Measurements from ENCODE around the gene KCNJ1.

Gene KCNJ1

DNA sequence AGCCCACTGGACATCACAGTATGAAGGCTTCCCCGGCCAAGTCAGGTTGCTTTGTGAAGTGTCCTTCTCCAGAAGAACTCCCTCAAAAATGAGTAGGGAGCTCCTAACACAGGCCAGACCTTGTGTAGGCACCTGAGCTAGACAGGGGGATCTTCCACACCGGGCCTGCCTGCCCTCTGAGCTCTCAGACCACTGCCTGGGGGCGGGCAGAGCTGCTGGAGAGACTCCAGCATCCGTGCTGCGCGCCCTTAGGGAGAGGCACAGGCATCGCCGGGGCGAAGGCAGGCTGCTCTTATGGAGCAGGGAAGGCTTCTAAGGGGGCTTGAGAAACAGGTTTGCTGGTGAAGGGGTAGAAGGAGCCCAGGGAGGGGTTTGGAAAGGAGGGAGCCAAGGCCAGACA is 28.4 kb upstream of the KCNJ1 start:
- H3K36me3 ChIP-seq (replicated peaks), result no peaks in the 10 kb centered on the region
- in situ Hi-C loops (cut with MboI; ENCODE audit: low sequenced_read_pairs), result loop anchor here (25.0 kb wide), 1 partner anchor 867 kb away; no protein-coding TSS in a partner anchor
- no peaks in the 10 kb centered on the region for H3K4me1 ChIP-seq
- DNase-seq (ENCODE audit: low spot score in 2 of 2), result no peak
- H3K4me3 ChIP-seq, result no peak overlapping the region
- no peaks in the 10 kb centered on the region for H3K9me3 ChIP-seq
- no peaks in the 10 kb centered on the region for H3K27me3 ChIP-seq (ENCODE audit: low read depth)

- no peaks in the 10 kb centered on the region for H3K36me3 ChIP-seq (replicated peaks)
- H3K27me3 ChIP-seq (ENCODE audit: low read depth), result no peaks in the 10 kb centered on the region
- in situ Hi-C loops (cut with MboI; ENCODE audit: low sequenced_read_pairs), result loop anchor here (25.0 kb wide), 1 partner anchor 868 kb away; no protein-coding TSS in a partner anchor
- no peaks in the 10 kb centered on the region for H3K9me3 ChIP-seq
- no peak overlapping the region for H3K4me3 ChIP-seq
- peaks cover 6% of the 10 kb centered on the region for H3K4me1 ChIP-seq
- no peak for DNase-seq (ENCODE audit: low spot score in 2 of 2)
These were observed 27.6 kb upstream of the KCNJ1 start for GRCh38 chr11:128894685-128895084.

GRCh38 chr11:128894286-128894681 is 27.2 kb upstream of the KCNJ1 start:
- H3K4me1 ChIP-seq, result peaks cover 9% of the 10 kb centered on the region
- H3K4me3 ChIP-seq, result no peak overlapping the region
- no peaks in the 10 kb centered on the region for H3K36me3 ChIP-seq (replicated peaks)
- in situ Hi-C loops (cut with MboI; ENCODE audit: low sequenced_read_pairs), result loop anchor here (25.0 kb wide), 1 partner anchor 868 kb away; no protein-coding TSS in a partner anchor
- no peaks in the 10 kb centered on the region for H3K27me3 ChIP-seq (ENCODE audit: low read depth)
- no peak for DNase-seq (ENCODE audit: low spot score in 2 of 2)
- H3K9me3 ChIP-seq, result no peaks in the 10 kb centered on the region

DNA sequence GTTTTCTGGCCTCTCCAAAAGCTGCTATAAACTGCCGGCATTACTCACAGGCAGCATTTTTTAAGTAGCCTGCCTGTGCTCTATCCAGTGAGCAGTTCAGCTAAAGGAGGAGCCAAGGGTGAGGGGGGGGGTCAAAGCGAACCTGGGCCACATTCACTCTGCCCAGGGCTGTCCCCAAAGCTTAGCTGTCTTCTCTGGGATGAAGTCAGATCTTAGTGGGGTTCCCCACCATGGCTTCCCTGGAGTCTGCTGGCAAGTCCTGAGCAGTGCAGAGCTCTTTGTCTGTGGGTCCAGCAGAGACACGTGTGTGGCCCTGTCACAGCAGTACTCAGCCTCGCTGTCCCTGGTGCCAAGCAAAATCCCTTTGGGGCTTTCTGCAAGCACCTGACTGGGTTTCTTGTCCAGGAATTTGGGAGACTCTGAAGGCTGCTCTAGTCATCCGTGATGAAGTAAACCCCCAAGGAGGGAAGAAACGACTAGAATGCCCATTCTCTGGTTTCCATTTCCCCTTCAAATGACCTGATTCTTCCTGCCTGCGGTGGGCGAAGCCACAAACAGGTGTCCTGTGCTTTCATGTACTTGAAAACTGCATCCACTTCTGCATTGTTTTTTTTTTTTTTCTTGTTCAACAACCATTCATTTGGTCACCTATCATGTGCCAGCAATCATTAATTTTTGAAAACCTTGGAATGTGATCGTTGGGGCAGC is 26.6 kb upstream of the KCNJ1 start:
- peaks cover 12% of the 10 kb centered on the region for H3K4me1 ChIP-seq
- no peaks in the 10 kb centered on the region for H3K9me3 ChIP-seq
- no peak for DNase-seq (ENCODE audit: low spot score in 2 of 2)
- no peaks in the 10 kb centered on the region for H3K36me3 ChIP-seq (replicated peaks)
- no peak overlapping the region for H3K4me3 ChIP-seq
- in situ Hi-C loops (cut with MboI; ENCODE audit: low sequenced_read_pairs), result loop anchor here (25.0 kb wide), 1 partner anchor 869 kb away; no protein-coding TSS in a partner anchor
- no peaks in the 10 kb centered on the region for H3K27me3 ChIP-seq (ENCODE audit: low read depth)

DNA sequence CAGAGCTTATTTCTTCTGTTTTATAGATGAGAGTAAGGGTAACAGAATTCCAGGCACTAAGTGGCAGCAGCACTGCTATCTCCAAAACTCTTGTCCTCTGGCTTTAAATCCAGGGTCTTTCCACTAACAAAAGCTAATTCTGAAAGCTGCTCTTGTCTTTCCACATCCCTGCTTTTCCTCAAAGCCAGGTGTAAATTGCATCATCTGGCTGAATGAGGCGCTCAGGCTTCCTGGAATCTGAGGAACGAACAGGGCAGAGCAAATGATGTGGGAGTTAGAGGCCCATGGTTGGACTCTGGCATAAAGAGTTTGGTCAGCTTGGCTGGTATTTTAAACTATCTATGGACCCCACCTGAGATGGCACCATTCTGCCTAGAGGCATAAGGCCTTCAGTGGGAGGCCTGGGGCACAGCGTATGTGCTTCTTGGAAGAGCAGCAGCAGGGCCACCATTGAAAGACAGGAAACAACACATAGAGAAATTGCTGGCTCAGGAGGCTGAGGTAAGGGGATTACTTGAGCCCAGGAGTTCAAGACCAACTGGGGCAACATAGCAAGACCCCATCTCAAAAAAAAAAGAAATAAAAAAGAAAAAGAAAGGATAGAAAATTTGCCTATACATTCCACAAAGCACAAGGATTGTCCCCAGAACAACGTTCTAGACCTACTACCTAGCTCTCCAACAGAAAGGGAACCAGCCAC is 25.9 kb upstream of the KCNJ1 start:
- in situ Hi-C loops (cut with MboI; ENCODE audit: low sequenced_read_pairs), result loop anchor here (25.0 kb wide), 1 partner anchor 869 kb away; no protein-coding TSS in a partner anchor
- no peaks in the 10 kb centered on the region for H3K36me3 ChIP-seq (replicated peaks)
- no peaks in the 10 kb centered on the region for H3K27me3 ChIP-seq (ENCODE audit: low read depth)
- H3K9me3 ChIP-seq, result no peaks in the 10 kb centered on the region
- no peak for DNase-seq (ENCODE audit: low spot score in 2 of 2)
- no peak overlapping the region for H3K4me3 ChIP-seq
- peaks cover 12% of the 10 kb centered on the region for H3K4me1 ChIP-seq

DNA sequence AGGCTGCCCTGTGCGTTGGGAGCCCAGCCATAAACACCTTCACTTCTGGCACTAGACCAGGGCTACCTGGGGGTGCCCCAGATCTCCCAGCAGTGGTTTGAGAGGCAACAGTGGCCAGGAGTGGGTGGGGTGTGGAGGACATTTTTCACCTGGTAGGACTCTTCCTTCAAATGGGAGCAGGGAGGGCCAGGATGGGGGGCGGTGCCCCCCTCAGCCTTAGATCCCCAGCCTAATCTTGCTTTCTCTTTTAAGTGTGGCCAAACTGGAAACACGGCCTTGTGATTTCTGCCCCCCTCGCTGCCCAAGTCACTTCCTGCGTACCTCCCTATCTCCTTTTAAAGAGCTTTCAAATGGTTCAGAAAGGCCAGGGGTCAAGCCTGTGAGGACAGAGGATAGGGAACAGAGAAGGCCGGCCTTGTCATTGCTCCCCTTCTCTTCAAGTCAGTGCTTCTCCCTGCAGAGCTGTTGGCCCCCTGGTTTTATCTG is 24.9 kb upstream of the KCNJ1 start:
- H3K4me3 ChIP-seq, result no peak overlapping the region

DNA sequence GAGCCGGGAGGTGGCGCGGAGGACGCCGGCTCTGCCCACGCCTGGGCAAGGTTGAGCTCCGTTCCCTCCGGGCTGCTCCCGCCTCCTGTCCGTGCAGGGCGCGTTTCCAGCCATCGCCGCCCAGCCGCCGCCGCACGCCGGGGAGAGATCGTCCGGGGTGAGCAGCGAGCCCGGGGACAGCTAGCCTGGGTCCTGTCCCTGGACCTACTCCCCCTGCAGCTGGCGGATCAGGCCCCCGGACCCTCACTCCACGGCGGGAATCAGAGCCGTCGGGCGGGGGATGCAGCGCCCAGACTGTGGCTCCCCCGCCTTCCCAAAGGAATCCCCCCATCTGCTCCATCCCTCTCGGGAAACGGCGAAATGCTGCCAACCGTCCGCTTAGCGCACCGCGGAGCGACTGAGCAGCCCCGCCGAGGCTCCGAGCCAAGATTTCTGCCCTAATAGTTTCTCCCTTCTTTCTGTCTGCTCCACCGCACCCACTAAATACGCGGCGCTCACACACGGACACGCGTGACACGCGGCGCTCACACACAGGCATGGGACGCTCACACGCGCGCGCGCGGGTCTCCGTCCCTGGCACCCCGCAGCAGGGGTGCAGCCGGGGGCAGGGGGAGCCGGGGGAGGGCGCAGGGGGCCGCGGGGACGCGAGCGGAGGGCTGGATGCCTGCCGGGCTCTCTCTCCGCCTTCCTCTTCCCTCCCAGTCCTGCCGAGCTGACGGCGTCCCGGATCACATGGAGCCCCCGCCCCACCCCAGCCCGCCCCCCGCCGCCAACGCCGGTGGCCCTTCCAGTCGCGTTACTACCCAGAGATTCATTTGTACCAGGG is 23.7 kb upstream of the KCNJ1 start, which contains the start of gene KCNJ5:
KCNJ5 (plus strand) TSS at position 814 of the 826 bp plus-strand sequence. CDS start 19,918 bp downstream, outside the sequence.
- no peaks in the 10 kb centered on the region for H3K36me3 ChIP-seq (replicated peaks)
- DNase-seq (ENCODE audit: low spot score in 2 of 2), result peak in 1 of 2 experiments; percentile 61
- peak within 1 kb of the TSS; percentile 40 for H3K4me3 ChIP-seq
- H3K27me3 ChIP-seq (ENCODE audit: low read depth), result no peaks in the 10 kb centered on the region
- H3K4me1 ChIP-seq, result peaks cover 12% of the 10 kb centered on the region
- in situ Hi-C loops (cut with MboI; ENCODE audit: low sequenced_read_pairs), result loop anchor here (25.0 kb wide), 1 partner anchor 872 kb away; no protein-coding TSS in a partner anchor
- no peaks in the 10 kb centered on the region for H3K9me3 ChIP-seq

More for the DNA sequence above, 24.9 kb upstream of the KCNJ1 start:
- no peak for DNase-seq (ENCODE audit: low spot score in 2 of 2)
- in situ Hi-C loops (cut with MboI; ENCODE audit: low sequenced_read_pairs), result loop anchor here (25.0 kb wide), 1 partner anchor 870 kb away; no protein-coding TSS in a partner anchor
- no peaks in the 10 kb centered on the region for H3K36me3 ChIP-seq (replicated peaks)
- no peaks in the 10 kb centered on the region for H3K27me3 ChIP-seq (ENCODE audit: low read depth)
- H3K4me1 ChIP-seq, result peaks cover 12% of the 10 kb centered on the region
- H3K9me3 ChIP-seq, result no peaks in the 10 kb centered on the region

DNA sequence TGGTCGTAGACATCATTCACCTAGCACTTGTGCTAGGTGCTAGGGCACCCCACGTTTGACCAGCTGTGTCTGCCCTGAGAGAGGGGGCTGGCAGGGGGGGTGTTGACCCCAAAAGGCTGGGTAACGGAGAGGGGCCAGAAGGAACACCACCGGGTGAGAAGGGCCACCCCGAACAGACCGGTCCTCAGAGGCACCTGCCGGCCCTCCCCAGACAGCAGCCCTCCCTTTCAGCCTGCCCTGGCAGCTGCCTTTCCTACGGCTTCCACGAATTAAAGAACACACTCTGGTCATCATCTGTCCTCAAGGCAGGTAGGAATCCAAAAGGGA is 23.1 kb upstream of the KCNJ1 start:
- Histone ChIP-seq H3K4me3 (peak overlapping the region; percentile 40), H3K27me3 (ENCODE audit: low read depth) (no peaks in the 10 kb centered on the region), H3K4me1 (peaks cover 12% of the 10 kb centered on the region), H3K36me3 (replicated peaks) (no peaks in the 10 kb centered on the region), H3K9me3 (no peaks in the 10 kb centered on the region)
- no peak for DNase-seq (ENCODE audit: low spot score in 2 of 2)
- in situ Hi-C loops (cut with MboI; ENCODE audit: low sequenced_read_pairs), result loop anchor here (25.0 kb wide), 1 partner anchor 872 kb away; no protein-coding TSS in a partner anchor

- no peaks in the 10 kb centered on the region for H3K27me3 ChIP-seq (ENCODE audit: low read depth)
- in situ Hi-C loops (cut with MboI; ENCODE audit: low sequenced_read_pairs), result loop anchor here (5.0 to 25.0 kb wide), 3 partner anchors 68 to 873 kb away; no protein-coding TSS in a partner anchor
- peak; percentile 33 to 44 for DNase-seq (ENCODE audit: low spot score in 2 of 2)
- no peak overlapping the region for H3K4me3 ChIP-seq
- no peaks in the 10 kb centered on the region for H3K9me3 ChIP-seq
- H3K36me3 ChIP-seq (replicated peaks), result no peaks in the 10 kb centered on the region
- H3K4me1 ChIP-seq, result peaks cover 12% of the 10 kb centered on the region
These were observed 22.6 kb upstream of the KCNJ1 start for GRCh38 chr11:128889657-128890213.

DNA sequence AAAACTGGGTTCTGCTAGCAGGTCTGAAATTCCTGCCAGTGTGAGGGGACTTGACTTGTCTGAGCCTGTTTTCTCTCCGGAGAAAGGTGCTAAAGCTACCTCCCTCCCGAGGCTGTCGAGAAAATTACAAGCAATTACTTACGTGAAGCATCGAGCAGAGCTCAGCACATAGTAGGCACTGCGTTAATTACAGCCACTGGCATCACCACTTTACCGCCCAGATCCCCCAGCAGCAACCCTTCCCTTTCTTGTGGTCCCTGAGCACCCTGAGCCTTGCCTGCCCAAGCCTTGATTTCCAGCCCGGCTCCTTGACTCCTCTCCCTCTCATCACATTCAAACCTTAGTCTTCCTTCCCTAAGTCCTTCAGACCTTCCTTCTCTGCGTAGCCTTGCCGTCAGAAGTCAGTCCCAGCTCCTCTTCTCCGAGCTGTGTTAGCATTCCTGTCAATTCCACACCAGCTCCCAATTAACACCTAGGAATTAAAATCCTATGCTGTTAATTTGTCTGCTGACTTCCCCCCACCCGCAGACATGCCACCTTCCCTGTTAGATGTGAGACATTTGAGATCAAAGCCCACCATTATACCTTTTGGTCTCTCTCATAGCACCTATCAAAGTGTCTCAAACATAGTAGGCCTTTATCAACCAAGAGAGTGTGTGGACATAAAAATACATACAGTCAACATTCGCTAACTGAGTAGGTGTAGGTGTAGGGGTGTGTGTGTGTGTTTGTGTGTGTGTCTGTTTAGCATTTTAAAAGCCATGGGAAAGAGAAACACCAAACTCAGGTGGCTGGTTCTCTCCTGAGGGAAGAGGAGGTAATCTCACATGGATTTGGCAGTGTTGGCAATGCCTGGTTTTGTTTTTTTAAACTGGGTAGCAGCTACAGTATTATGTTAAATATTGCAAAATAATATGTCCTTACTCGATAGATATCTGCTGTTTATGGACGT is 21.2 kb upstream of the KCNJ1 start:
- no peaks in the 10 kb centered on the region for H3K9me3 ChIP-seq
- no peaks in the 10 kb centered on the region for H3K36me3 ChIP-seq (replicated peaks)
- no peak overlapping the region for H3K4me3 ChIP-seq
- no peak for DNase-seq (ENCODE audit: low spot score in 2 of 2)
- in situ Hi-C loops (cut with MboI; ENCODE audit: low sequenced_read_pairs), result loop anchor here (5.0 to 25.0 kb wide), 3 partner anchors 69 to 874 kb away; no protein-coding TSS in a partner anchor
- H3K27me3 ChIP-seq (ENCODE audit: low read depth), result peaks cover 4% of the 10 kb centered on the region
- peaks cover 12% of the 10 kb centered on the region for H3K4me1 ChIP-seq

DNA sequence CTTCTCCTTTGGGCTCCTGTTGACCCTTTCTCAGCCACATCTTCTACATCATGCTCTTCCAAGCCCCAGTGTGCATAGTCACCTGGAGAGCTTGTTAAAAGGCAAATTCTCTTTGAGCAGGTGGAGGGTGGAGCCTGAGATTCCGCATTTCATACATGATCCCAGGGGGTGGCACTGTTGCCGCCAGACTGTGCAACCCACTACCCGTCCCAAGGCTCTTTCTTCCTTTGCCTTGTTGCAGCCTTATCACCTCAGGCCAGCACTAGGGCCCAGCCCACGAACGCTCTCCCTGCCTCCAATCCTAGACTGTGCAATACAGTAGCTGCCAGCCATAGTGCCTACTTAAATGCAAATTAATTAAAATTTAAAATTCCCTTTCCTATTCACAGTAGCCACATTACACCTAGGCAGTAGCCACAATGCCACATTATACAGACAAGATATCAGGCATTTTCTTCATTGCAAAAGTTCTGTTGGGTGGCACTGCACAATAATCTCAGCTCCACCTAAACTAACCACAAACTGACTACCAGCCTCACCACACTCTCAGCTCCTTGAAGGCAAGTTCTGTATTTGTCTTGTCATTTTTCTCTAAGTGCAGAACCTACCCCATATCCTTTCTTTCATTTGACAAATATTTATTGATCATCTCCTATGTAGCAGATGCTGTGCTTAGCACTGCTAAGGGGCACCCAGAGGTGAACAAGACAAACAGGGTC is 19.5 kb upstream of the KCNJ1 start:
- peaks cover 12% of the 10 kb centered on the region for H3K4me1 ChIP-seq
- H3K9me3 ChIP-seq, result no peaks in the 10 kb centered on the region
- peak; percentile 17 to 54 for DNase-seq (ENCODE audit: low spot score in 2 of 2)
- peaks cover 22% of the 10 kb centered on the region for H3K27me3 ChIP-seq (ENCODE audit: low read depth)
- in situ Hi-C loops (cut with MboI; ENCODE audit: low sequenced_read_pairs), result loop anchor here (5.0 to 25.0 kb wide), 3 partner anchors 71 to 876 kb away; no protein-coding TSS in a partner anchor
- no peaks in the 10 kb centered on the region for H3K36me3 ChIP-seq (replicated peaks)
- H3K4me3 ChIP-seq, result no peak overlapping the region

All from HAP-1 (cell line).